Dendritic cell treated with granulocyte-macrophage colony-stimulating factor and Interleukin-4, amounts not matched to agents 40 ng/mL and 50 ng/mL, for 4 days (primary cell): Measurements from ENCODE around the gene GDF11.

Source experiments
- H3K27ac Mint-ChIP-seq: one replicate; pipeline ENCODE4 v1.8.0; 2022; ENCODE audit warnings: mild to moderate bottlenecking, mixed read lengths
- H3K27me3 Mint-ChIP-seq: one replicate; pipeline ENCODE4 v1.8.0; 2022; ENCODE audit warnings: mild to moderate bottlenecking, mixed read lengths
- H3K36me3 Mint-ChIP-seq: one replicate; pipeline ENCODE4 v1.8.0; 2022; ENCODE audit warnings: low read depth, mixed read lengths
- H3K4me1 Mint-ChIP-seq: one replicate; pipeline ENCODE4 v1.8.0; 2022; ENCODE audit warnings: low read depth, mixed read lengths
- H3K4me3 Mint-ChIP-seq: one replicate; pipeline ENCODE4 v1.8.0; 2022; ENCODE audit warnings: mild to moderate bottlenecking, moderate library complexity, mixed read lengths
- H3K9me3 Mint-ChIP-seq: one replicate; pipeline ENCODE4 v1.8.0; 2022; ENCODE audit warnings: mixed read lengths
- intact Hi-C: fragments of 100-400 bp; cut with micrococcal nuclease; formaldehyde crosslinking; loops from one replicate; pipeline ENCODE4 v1.15.0; 2022

Gene GDF11

DNA sequence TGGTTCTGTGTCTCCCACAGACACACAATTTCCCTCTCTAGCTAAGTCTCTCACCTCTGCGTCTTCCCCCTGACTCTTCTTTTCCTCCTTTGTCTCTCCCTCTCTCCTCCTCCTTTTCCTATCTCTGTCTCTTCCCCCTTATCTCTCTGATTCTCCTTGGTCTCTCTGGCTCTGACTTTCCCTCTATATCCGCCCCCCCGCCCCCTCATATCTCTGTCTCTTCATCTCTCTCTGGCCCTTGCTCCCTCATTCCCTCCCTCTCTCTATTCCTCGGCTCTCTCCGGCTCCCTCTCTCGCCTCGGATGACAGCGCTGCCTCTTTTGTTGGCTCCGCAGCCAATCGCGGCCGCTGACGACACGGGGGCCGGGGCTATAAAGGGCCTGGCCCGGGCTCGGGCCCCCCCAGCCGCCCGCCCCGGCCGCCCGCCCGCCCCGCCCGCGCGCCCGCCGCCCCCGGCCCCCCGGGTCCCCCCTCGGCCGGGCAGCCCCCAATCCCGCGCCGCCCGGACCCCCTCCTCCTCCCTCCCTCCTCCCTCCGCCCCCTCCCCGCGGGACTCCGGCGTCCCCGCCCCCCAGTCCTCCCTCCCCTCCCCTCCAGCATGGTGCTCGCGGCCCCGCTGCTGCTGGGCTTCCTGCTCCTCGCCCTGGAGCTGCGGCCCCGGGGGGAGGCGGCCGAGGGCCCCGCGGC lies at the start of gene GDF11:
TSS of gene GDF11 (plus strand) at position 404 of the 687 bp plus-strand sequence. CDS start at position 599, 195 bp downstream.
- intact Hi-C loops: loop anchor here (10.0 kb wide), 1 partner anchor 52 kb away; no protein-coding TSS in a partner anchor
- no peaks in the 10 kb centered on the region for H3K9me3 Mint-ChIP-seq

GRCh38 chr12:55693323-55694187 lies 49.4 kb upstream of the GDF11 start:
- H3K36me3 Mint-ChIP-seq: no peaks in the 10 kb centered on the region

More for the DNA sequence above, at the start of gene GDF11:
- Mint-ChIP-seq H3K27ac (peak within 1 kb of the TSS; percentile 48), H3K36me3 (no peaks in the 10 kb centered on the region), H3K4me3 (peak within 1 kb of the TSS; percentile 77), H3K4me1 (peaks cover 42% of the 10 kb centered on the region), H3K27me3 (peaks cover 47% of the 10 kb centered on the region)

GRCh38 chr12:55694188-55694515 lies 48.8 kb upstream of the GDF11 start:
- H3K27me3 Mint-ChIP-seq: peaks cover 11% of the 10 kb centered on the region
- no peaks in the 10 kb centered on the region for H3K9me3 Mint-ChIP-seq
- no peaks in the 10 kb centered on the region for H3K36me3 Mint-ChIP-seq
- no peaks in the 10 kb centered on the region for H3K4me1 Mint-ChIP-seq
- H3K4me3 Mint-ChIP-seq: no peak overlapping the region
- H3K27ac Mint-ChIP-seq: no peak overlapping the region
- intact Hi-C loops: no loop called here

More at GRCh38 chr12:55693323-55694187, 49.4 kb upstream of the GDF11 start:
- Mint-ChIP-seq H3K9me3 (no peaks in the 10 kb centered on the region), H3K27ac (no peak overlapping the region), H3K27me3 (peaks cover 11% of the 10 kb centered on the region), H3K4me1 (no peaks in the 10 kb centered on the region), H3K4me3 (no peak overlapping the region)
- intact Hi-C loops: no loop called here

DNA sequence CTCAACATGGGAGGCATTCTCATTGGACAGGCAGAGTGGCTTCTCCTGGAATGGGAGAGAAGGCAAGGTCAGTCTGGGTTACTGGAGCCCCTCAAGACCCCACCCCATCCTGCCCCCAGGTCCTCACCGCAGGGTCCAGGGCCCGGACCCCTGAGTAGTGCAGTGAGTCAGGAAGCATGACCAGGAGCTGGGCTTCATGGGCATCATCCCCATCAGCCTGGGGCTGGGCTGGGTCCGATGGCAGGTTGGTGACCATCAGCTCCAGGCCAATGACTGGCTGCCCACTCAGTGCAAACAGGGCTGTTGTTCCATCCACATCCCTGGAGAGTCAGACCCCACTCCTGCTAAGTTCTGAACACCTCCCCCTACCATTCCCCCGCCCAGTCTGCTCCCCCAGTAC lies 48.3 kb upstream of the GDF11 start:
- Mint-ChIP-seq H3K27me3 (peaks cover 11% of the 10 kb centered on the region), H3K27ac (no peak overlapping the region), H3K4me3 (no peak overlapping the region), H3K36me3 (no peaks in the 10 kb centered on the region), H3K4me1 (no peaks in the 10 kb centered on the region), H3K9me3 (no peaks in the 10 kb centered on the region)
- intact Hi-C loops: no loop called here

GRCh38 chr12:55695349-55695748 lies 47.6 kb upstream of the GDF11 start:
- Mint-ChIP-seq H3K9me3 (no peaks in the 10 kb centered on the region), H3K27ac (no peak overlapping the region), H3K4me3 (no peak overlapping the region), H3K27me3 (peaks cover 13% of the 10 kb centered on the region), H3K36me3 (no peaks in the 10 kb centered on the region), H3K4me1 (no peaks in the 10 kb centered on the region)
- intact Hi-C loops: no loop called here

DNA sequence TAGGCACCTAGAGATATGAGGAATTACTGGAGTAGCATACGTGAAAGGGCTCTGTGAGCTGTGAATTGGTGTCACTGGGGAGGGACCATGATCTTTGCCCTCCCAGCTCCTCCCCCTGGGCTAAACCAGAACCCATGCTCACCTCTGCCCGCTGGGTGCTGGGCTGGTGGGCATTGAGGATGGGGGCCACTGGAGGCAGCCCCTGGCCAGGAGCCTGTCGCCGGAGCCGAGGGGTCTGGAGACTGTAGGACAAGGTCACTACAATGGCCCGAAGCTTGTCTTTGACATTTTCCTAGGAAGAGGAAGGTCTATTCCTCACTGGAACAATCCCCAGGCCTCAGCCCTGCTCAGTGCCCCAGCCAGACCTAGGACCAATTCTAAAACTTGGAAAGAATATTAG lies 46.8 kb upstream of the GDF11 start:
- H3K4me1 Mint-ChIP-seq: no peaks in the 10 kb centered on the region
- H3K27me3 Mint-ChIP-seq: peaks cover 13% of the 10 kb centered on the region
- no peak overlapping the region for H3K4me3 Mint-ChIP-seq
- H3K9me3 Mint-ChIP-seq: no peaks in the 10 kb centered on the region
- no peaks in the 10 kb centered on the region for H3K36me3 Mint-ChIP-seq
- H3K27ac Mint-ChIP-seq: no peak overlapping the region
- intact Hi-C loops: no loop called here

DNA sequence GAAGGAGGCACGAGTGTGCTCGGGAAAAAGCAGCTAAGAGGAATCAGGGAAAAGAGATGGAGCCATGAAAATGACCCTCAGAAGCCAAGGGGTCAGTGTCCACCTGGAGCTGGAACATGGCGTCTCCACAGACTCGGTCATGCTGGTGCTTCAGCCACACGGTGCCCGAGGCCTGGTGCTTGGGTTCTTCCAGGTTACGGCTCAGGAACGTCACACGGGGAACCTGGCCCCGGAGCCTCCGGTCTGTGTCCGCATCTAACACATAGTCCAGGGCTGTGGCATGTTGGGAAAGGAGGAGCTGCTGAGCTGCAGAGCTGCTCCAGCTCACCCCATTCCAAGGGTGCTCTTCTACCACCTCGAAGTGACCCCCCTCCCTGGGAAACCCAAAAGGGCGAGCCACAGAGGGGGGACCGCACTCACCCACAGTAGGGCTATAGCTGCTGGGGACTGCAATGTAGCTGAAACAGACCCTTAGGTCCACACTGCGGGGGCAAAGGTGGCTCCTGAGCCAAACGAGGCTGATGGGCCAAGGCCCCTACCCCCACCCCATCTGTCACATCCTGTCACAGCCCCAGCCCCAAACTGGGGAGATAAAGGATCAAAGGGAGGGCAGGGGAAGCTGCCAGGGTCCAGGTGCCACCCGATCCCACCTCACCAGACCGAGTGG lies 46.0 kb upstream of the GDF11 start:
- H3K4me3 Mint-ChIP-seq: no peak overlapping the region
- H3K36me3 Mint-ChIP-seq: no peaks in the 10 kb centered on the region
- intact Hi-C loops: no loop called here
- no peaks in the 10 kb centered on the region for H3K4me1 Mint-ChIP-seq
- H3K9me3 Mint-ChIP-seq: no peaks in the 10 kb centered on the region
- peaks cover 17% of the 10 kb centered on the region for H3K27me3 Mint-ChIP-seq
- H3K27ac Mint-ChIP-seq: no peak overlapping the region

- no peaks in the 10 kb centered on the region for H3K9me3 Mint-ChIP-seq
- intact Hi-C loops: no loop called here
Measured at GRCh38 chr12:55697686-55698085, 45.2 kb upstream of the GDF11 start.

DNA sequence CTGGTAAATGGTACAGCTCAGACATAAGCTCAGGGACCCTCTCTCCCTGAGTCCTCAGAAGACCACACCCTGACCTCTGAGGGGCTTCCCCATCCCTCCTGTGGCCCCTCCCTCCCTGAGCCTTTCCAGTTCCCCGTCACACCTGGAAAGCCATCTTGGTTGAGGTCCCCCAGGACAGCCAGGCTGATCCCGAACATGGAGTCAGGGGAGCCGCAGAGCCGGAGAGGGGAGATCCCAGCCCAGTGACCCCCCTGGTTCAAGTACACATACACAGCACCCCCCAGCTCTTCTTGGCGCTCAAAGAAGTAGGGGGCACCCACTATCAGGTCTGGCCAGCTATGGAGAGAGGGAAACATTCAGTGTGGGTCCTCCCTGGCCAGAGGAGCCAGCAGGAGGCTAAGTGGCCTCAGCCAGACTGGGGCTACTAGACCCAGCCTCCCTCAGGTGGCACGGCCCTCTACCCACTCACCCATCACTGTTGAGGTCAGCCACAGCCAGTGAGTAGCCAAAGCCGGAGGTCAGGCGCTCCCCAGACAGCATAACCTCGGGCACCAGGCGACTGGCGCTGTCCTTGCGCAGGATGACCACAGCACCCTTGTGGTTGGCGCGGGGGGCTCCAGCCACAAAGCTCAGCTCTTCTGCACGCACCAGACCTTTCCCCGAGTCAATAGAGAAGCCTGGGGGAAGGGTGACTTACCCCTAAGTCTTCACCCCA lies 44.5 kb upstream of the GDF11 start:
- Mint-ChIP-seq H3K36me3 (no peaks in the 10 kb centered on the region), H3K4me3 (no peak overlapping the region), H3K9me3 (no peaks in the 10 kb centered on the region)

More at GRCh38 chr12:55697686-55698085, 45.2 kb upstream of the GDF11 start:
- H3K36me3 Mint-ChIP-seq: no peaks in the 10 kb centered on the region
- no peaks in the 10 kb centered on the region for H3K4me1 Mint-ChIP-seq
- no peak overlapping the region for H3K27ac Mint-ChIP-seq
- peaks cover 17% of the 10 kb centered on the region for H3K27me3 Mint-ChIP-seq
- H3K4me3 Mint-ChIP-seq: no peak overlapping the region

DNA sequence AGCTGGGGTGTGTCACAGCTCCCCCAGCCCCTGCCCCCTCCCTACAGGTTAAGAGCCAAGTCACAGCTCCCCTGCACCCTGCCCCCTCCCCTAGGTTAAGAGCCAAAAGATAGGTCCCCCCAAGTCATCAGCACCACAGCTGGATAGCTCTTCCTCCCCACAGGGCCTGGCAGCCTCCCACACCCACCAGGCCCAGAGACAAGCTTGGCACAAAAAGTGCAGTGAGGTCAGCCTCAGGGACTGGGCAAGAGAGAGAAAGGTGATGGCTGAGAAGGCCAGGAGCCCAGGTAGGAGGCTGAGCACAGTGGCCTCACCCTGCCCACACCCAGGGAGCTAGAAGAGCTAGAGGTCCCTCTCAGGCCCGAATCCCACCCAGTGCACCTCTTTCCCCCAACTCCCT lies 44.0 kb upstream of the GDF11 start:
- Mint-ChIP-seq H3K4me1 (no peaks in the 10 kb centered on the region), H3K27me3 (peaks cover 28% of the 10 kb centered on the region), H3K4me3 (no peak overlapping the region), H3K27ac (no peak overlapping the region), H3K36me3 (no peaks in the 10 kb centered on the region), H3K9me3 (no peaks in the 10 kb centered on the region)
- intact Hi-C loops: no loop called here

More for the DNA sequence above, 44.5 kb upstream of the GDF11 start:
- no peak overlapping the region for H3K27ac Mint-ChIP-seq
- intact Hi-C loops: no loop called here
- H3K27me3 Mint-ChIP-seq: peaks cover 22% of the 10 kb centered on the region
- H3K4me1 Mint-ChIP-seq: no peaks in the 10 kb centered on the region

DNA sequence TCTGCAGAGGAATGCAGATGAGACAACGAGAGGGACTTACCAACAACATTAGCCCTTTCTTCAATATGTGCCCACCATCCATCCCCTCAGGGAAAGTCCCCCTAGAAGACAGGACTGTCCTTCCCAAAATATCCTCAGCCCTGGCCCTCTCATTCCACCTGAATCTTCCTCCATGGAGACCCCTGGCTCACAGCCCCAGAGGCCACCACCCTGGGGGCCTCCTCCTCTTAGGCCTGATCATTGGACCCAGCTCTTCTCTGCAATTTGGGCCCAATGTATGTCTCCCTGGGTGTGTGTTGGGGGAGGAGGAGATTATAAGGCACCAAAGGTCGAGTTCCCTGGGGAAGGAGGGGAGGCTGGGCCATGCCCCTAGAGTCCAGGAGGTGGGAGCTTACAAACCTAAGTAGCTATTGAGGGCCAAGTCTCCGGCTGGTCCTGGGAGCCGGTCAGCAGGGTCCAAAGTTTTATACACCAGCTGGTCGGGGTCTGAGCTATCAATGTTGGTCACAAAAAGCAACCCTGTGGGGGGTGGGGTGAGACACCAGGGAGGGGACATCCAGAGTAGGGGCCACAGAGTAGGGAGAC lies 43.4 kb upstream of the GDF11 start:
- Mint-ChIP-seq H3K4me1 (no peaks in the 10 kb centered on the region), H3K36me3 (no peaks in the 10 kb centered on the region), H3K9me3 (no peaks in the 10 kb centered on the region), H3K27me3 (peaks cover 30% of the 10 kb centered on the region), H3K4me3 (no peak overlapping the region), H3K27ac (no peak overlapping the region)
- intact Hi-C loops: no loop called here

DNA sequence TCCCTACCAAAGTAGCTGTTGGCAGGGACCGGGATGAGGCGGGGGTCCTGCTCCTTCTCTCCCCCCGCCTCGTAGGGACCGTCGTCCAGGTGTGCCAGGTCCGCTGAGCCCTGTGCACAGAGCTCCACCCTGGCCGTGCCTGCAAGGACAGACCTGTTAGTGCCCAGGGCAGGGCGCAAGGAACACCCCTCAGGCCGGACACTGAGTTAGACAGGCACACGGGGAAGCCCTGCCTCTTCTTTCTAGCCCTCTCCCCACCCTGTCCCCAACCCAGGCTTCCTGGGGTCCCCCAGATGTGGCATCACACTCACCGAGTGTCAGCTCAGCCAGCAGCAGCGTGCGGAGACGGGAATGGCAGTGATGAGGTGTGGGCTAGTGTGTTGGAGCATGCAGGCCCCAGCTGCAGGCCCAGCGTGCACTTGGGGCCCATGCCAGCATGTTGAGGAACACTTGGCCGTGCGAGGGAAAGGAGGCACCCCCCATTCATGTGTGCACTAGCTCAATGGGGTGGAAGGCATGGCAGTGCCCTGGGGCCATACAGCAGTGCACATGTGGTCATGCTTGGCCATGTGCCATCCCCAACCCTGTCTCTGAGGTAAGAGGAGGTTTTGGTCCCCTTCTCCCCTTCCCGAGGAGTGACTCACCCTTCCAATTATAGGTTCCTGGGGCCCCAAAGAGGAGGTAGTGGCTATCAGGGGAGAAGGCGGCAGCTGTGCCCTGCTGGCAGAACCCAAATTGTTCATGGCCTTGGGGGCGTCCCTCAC lies 42.5 kb upstream of the GDF11 start:
- H3K4me1 Mint-ChIP-seq: no peaks in the 10 kb centered on the region
- intact Hi-C loops: no loop called here
- no peak overlapping the region for H3K27ac Mint-ChIP-seq
- H3K36me3 Mint-ChIP-seq: no peaks in the 10 kb centered on the region
- H3K4me3 Mint-ChIP-seq: no peak overlapping the region
- peaks cover 37% of the 10 kb centered on the region for H3K27me3 Mint-ChIP-seq
- H3K9me3 Mint-ChIP-seq: no peaks in the 10 kb centered on the region

- intact Hi-C loops: no loop called here
- Mint-ChIP-seq H3K36me3 (no peaks in the 10 kb centered on the region), H3K27ac (no peak overlapping the region), H3K4me3 (no peak overlapping the region), H3K4me1 (peaks cover 14% of the 10 kb centered on the region), H3K9me3 (no peaks in the 10 kb centered on the region), H3K27me3 (peaks cover 47% of the 10 kb centered on the region)
Measured at GRCh38 chr12:55702861-55703260, 40.1 kb upstream of the GDF11 start.
